Measurements from ENCODE around the gene COL5A2.

Gene COL5A2

GRCh38 chr2:189153619-189154018 is 25.9 kb downstream of the COL5A2 start:
- no peak for TF ChIP-seq CTCF (IDR thresholded peaks at IDR 0.05; ENCODE audit: poor library complexity, severe bottlenecking)
- ATAC-seq (ENCODE audit: low read depth) (no peak), DNase-seq (ENCODE audit: low spot score) (no peak)
- H3K27ac ChIP-seq (ENCODE audit: poor library complexity, severe bottlenecking), result no peak overlapping the region
- H3K9me3 ChIP-seq (ENCODE audit: severe bottlenecking), result no peaks in the 10 kb centered on the region
- H3K4me1 ChIP-seq (ENCODE audit: insufficient read depth, poor library complexity, severe bottlenecking), result no peaks in the 10 kb centered on the region
- no peaks in the 10 kb centered on the region for H3K27me3 ChIP-seq (ENCODE audit: insufficient read depth, poor library complexity, severe bottlenecking)
- no peak overlapping the region for H3K4me3 ChIP-seq (ENCODE audit: severe bottlenecking)
- H3K36me3 ChIP-seq (ENCODE audit: low read depth), result no peaks in the 10 kb centered on the region

GRCh38 chr2:189152483-189152882 is 27.1 kb downstream of the COL5A2 start:
- H3K36me3 ChIP-seq (ENCODE audit: low read depth), result no peaks in the 10 kb centered on the region
- ATAC-seq (ENCODE audit: low read depth), result no peak
- no peaks in the 10 kb centered on the region for H3K27me3 ChIP-seq (ENCODE audit: insufficient read depth, poor library complexity, severe bottlenecking)
- DNase-seq (ENCODE audit: low spot score), result no peak
- H3K4me1 ChIP-seq (ENCODE audit: insufficient read depth, poor library complexity, severe bottlenecking), result no peaks in the 10 kb centered on the region
- no peak overlapping the region for H3K27ac ChIP-seq (ENCODE audit: poor library complexity, severe bottlenecking)
- no peak for TF ChIP-seq CTCF (IDR thresholded peaks at IDR 0.05; ENCODE audit: poor library complexity, severe bottlenecking)
- no peak overlapping the region for H3K4me3 ChIP-seq (ENCODE audit: severe bottlenecking)
- no peaks in the 10 kb centered on the region for H3K9me3 ChIP-seq (ENCODE audit: severe bottlenecking)

- no peak overlapping the region for H3K27ac ChIP-seq (ENCODE audit: poor library complexity, severe bottlenecking)
- H3K4me3 ChIP-seq (ENCODE audit: severe bottlenecking), result no peak overlapping the region
- H3K27me3 ChIP-seq (ENCODE audit: insufficient read depth, poor library complexity, severe bottlenecking), result no peaks in the 10 kb centered on the region
- no peaks in the 10 kb centered on the region for H3K9me3 ChIP-seq (ENCODE audit: severe bottlenecking)
- no peak for TF ChIP-seq CTCF (IDR thresholded peaks at IDR 0.05; ENCODE audit: poor library complexity, severe bottlenecking)
- DNase-seq (ENCODE audit: low spot score), result no peak
- H3K36me3 ChIP-seq (ENCODE audit: low read depth), result no peaks in the 10 kb centered on the region
- no peaks in the 10 kb centered on the region for H3K4me1 ChIP-seq (ENCODE audit: insufficient read depth, poor library complexity, severe bottlenecking)
- no peak for ATAC-seq (ENCODE audit: low read depth)
Observed at GRCh38 chr2:189151906-189152305, 27.7 kb downstream of the COL5A2 start.

- Histone ChIP-seq H3K27ac (ENCODE audit: poor library complexity, severe bottlenecking) (no peak overlapping the region), H3K9me3 (ENCODE audit: severe bottlenecking) (no peaks in the 10 kb centered on the region)
- DNase-seq (ENCODE audit: low spot score), result no peak
Observed at GRCh38 chr2:189150033-189150432, 29.5 kb downstream of the COL5A2 start.

More at GRCh38 chr2:189150033-189150432, 29.5 kb downstream of the COL5A2 start:
- peak; percentile 71 for ATAC-seq (ENCODE audit: low read depth)
- no peaks in the 10 kb centered on the region for H3K36me3 ChIP-seq (ENCODE audit: low read depth)
- no peak for TF ChIP-seq CTCF (IDR thresholded peaks at IDR 0.05; ENCODE audit: poor library complexity, severe bottlenecking)
- H3K4me1 ChIP-seq (ENCODE audit: insufficient read depth, poor library complexity, severe bottlenecking), result no peaks in the 10 kb centered on the region
- no peak overlapping the region for H3K4me3 ChIP-seq (ENCODE audit: severe bottlenecking)
- no peaks in the 10 kb centered on the region for H3K27me3 ChIP-seq (ENCODE audit: insufficient read depth, poor library complexity, severe bottlenecking)

Measured in RWPE2 (cell line).